OCI-LY3 (cell line): ENCODE measurements around the gene VSIG10L2.

Experiments used
- H2AFZ ChIP-seq: fragments of 200-600, 300-600 bp; shearing (Covaris generic); 2 replicates; pipeline ENCODE4 v1.6.0; 2014; ENCODE audit warnings: antibody characterized with exemption, low read depth, low read length
- H3K27ac ChIP-seq: fragments of 200-600, 300-600 bp; sonication (generic); 2 replicates; pipeline ENCODE4 v1.5.1; 2014; ENCODE audit warnings: mild to moderate bottlenecking, low read length, moderate library complexity, mixed read lengths
- H3K27me3 ChIP-seq: fragments of 200-600, 300-600 bp; sonication (generic); 2 replicates; pipeline ENCODE4 v1.6.1; 2014; ENCODE audit warnings: low read depth, low read length, mixed read lengths
- H3K36me3 ChIP-seq: fragments of 200-600, 300-600 bp; sonication (generic); replicated peaks from 2 replicates; pipeline ENCODE3; 2014; ENCODE audit warnings: low read depth, low read length, mixed read lengths
- H3K4me1 ChIP-seq: fragments of 300-600, 200-600 bp; sonication (generic); 2 replicates; pipeline ENCODE4 v1.6.1; 2014; ENCODE audit warnings: low read length, mixed read lengths
- H3K4me2 ChIP-seq: fragments of 200-600, 300-600 bp; sonication (generic); 2 replicates; pipeline ENCODE4 v1.6.1; 2014; ENCODE audit warnings: low read length, mixed read lengths
- H3K4me3 ChIP-seq: fragments of 300-600, 200-600 bp; sonication (generic); 2 replicates; pipeline ENCODE4 v1.5.1; 2014; ENCODE audit warnings: antibody characterized with exemption, mild to moderate bottlenecking, low read length, moderate library complexity
- H3K79me2 ChIP-seq: fragments of 300-600, 200-600 bp; shearing (Covaris generic); 2 replicates; pipeline ENCODE4 v1.6.1; 2014; ENCODE audit warnings: mild to moderate bottlenecking, low read length, mixed read lengths
- H3K9ac ChIP-seq: fragments of 300-600, 200-600 bp; shearing (Covaris generic); 2 replicates; pipeline ENCODE4 v1.6.0; 2014; ENCODE audit warnings: mild to moderate bottlenecking, low read length, moderate library complexity
- H3K9me3 ChIP-seq: fragments of 200-600, 300-600 bp; shearing (Covaris generic); 2 replicates; pipeline ENCODE4 v1.6.1; 2014; ENCODE audit warnings: low read length, mixed read lengths; ENCODE audit not compliant: insufficient read depth
- H4K20me1 ChIP-seq: fragments of 200-600, 300-600 bp; sonication (generic); 2 replicates; pipeline ENCODE4 v1.6.1; 2016; ENCODE audit warnings: low read length, mixed read lengths; ENCODE audit not compliant: insufficient read depth
- CTCF ChIP-seq: fragments of 200-600, 300-600 bp; sonication (generic); IDR thresholded peaks from 2 replicates; pipeline ENCODE4 v1.5.1; 2014; ENCODE audit warnings: antibody characterized with exemption, low read length, low read depth
- EZH2phosphoT487 ChIP-seq: fragments of 200-600 bp; shearing (Covaris generic); IDR thresholded peaks from 2 replicates; pipeline ENCODE4 v1.6.1; 2018; ENCODE audit warnings: antibody characterized with exemption, mixed run types, low read depth

Gene VSIG10L2

GRCh38 chr11:125944350-125945010, 1.4 kb upstream of the VSIG10L2 start:
- Histone ChIP-seq H4K20me1 (no peaks in the 10 kb centered on the region), H3K36me3 (no peaks in the 10 kb centered on the region), H2AFZ (no peak overlapping the region), H3K4me1 (no peaks in the 10 kb centered on the region), H3K79me2 (no peaks in the 10 kb centered on the region), H3K4me2 (no peak overlapping the region), H3K9ac (no peak overlapping the region), H3K4me3 (no peak overlapping the region), H3K9me3 (no peaks in the 10 kb centered on the region), H3K27me3 (no peaks in the 10 kb centered on the region), H3K27ac (no peak overlapping the region)
- TF ChIP-seq EZH2phosphoT487: no peak
- TF ChIP-seq CTCF: no peak

GRCh38 chr11:125945011-125945796, 640 bp upstream of the VSIG10L2 start:
- Histone ChIP-seq H2AFZ (no peak overlapping the region), H3K9ac (no peak overlapping the region), H3K4me1 (no peaks in the 10 kb centered on the region), H3K79me2 (no peaks in the 10 kb centered on the region), H3K4me3 (no peak overlapping the region), H3K27me3 (no peaks in the 10 kb centered on the region), H3K4me2 (no peak overlapping the region), H4K20me1 (no peaks in the 10 kb centered on the region), H3K36me3 (no peaks in the 10 kb centered on the region), H3K9me3 (no peaks in the 10 kb centered on the region), H3K27ac (no peak overlapping the region)
- TF ChIP-seq CTCF: no peak
- no peak for TF ChIP-seq EZH2phosphoT487

GRCh38 chr11:125946712-125947418, 1.0 kb downstream of the VSIG10L2 start:
- Histone ChIP-seq H3K9me3 (no peaks in the 10 kb centered on the region), H3K4me1 (no peaks in the 10 kb centered on the region), H3K4me3 (no peak overlapping the region)

More at GRCh38 chr11:125946712-125947418, 1.0 kb downstream of the VSIG10L2 start:
- Histone ChIP-seq H2AFZ (no peak overlapping the region), H3K36me3 (no peaks in the 10 kb centered on the region), H4K20me1 (no peaks in the 10 kb centered on the region), H3K27ac (no peak overlapping the region), H3K79me2 (no peaks in the 10 kb centered on the region), H3K4me2 (no peak overlapping the region), H3K27me3 (no peaks in the 10 kb centered on the region), H3K9ac (no peak overlapping the region)
- TF ChIP-seq EZH2phosphoT487 (no peak), CTCF (no peak)
